Measurements from ENCODE around the gene LMF1. TPM values are rescaled to one million over a fixed set of nuclear protein-coding genes. Genes with fewer than 3 reads are reported as not detected.
"Not testable (repeated sequence)": the region's sequence is repeated elsewhere in the genome, so short reads cannot be mapped to it uniquely, and the experiment has no call there.

LMF1 gene
- polyA plus RNA-seq, 1 donor from 2014 or later: 16.2 TPM

GRCh38 chr16:888901-889570, 81.7 kb downstream of the LMF1 start:
- no peak overlapping the region for H2AFZ ChIP-seq (ENCODE audit: low read depth, low read length)
- H3K4me3 ChIP-seq (ENCODE audit: low read length): no peak overlapping the region
- H3K36me3 ChIP-seq (ENCODE audit: insufficient read depth, low read length): no peaks in the 10 kb centered on the region
- H3K27me3 ChIP-seq (ENCODE audit: insufficient read depth, low read depth, low read length): no peaks in the 10 kb centered on the region
- no peak overlapping the region for H3K9ac ChIP-seq (ENCODE audit: low read length)
- H3K9me2 ChIP-seq (ENCODE audit: insufficient read depth, low read length): no peaks in the 10 kb centered on the region
- no peak overlapping the region for H3K27ac ChIP-seq (ENCODE audit: low read length)
- H4K20me1 ChIP-seq (ENCODE audit: insufficient read depth): no peaks in the 10 kb centered on the region
- H3K9me3 ChIP-seq (ENCODE audit: low read length): no peaks in the 10 kb centered on the region
- H3F3A ChIP-seq (ENCODE audit: insufficient read depth, low read length, poor library complexity, severe bottlenecking): no peaks in the 10 kb centered on the region
- H3K4me2 ChIP-seq (ENCODE audit: low read length): no peak overlapping the region
- TF ChIP-seq CTCF (IDR thresholded peaks at IDR 0.05; ENCODE audit: poor library complexity, severe bottlenecking): no peak
- no peak for TF ChIP-seq SMC3 (conservative IDR thresholded peaks at IDR 0.05; ENCODE audit: poor library complexity)
- no peak for TF ChIP-seq TAF1 (IDR thresholded peaks at IDR 0.05; ENCODE audit: low read depth)
- no peak for TF ChIP-seq EP300 (conservative IDR thresholded peaks at IDR 0.05; ENCODE audit: poor library complexity, severe bottlenecking)
- TF ChIP-seq EZH2 (IDR thresholded peaks at IDR 0.05; ENCODE audit: borderline replicate concordance, insufficient read depth, low read length, poor library complexity, severe bottlenecking): no peak
- no peak for TF ChIP-seq MXI1 (conservative IDR thresholded peaks at IDR 0.05; ENCODE audit: poor library complexity, severe bottlenecking)
- TF ChIP-seq, protein P1, sequence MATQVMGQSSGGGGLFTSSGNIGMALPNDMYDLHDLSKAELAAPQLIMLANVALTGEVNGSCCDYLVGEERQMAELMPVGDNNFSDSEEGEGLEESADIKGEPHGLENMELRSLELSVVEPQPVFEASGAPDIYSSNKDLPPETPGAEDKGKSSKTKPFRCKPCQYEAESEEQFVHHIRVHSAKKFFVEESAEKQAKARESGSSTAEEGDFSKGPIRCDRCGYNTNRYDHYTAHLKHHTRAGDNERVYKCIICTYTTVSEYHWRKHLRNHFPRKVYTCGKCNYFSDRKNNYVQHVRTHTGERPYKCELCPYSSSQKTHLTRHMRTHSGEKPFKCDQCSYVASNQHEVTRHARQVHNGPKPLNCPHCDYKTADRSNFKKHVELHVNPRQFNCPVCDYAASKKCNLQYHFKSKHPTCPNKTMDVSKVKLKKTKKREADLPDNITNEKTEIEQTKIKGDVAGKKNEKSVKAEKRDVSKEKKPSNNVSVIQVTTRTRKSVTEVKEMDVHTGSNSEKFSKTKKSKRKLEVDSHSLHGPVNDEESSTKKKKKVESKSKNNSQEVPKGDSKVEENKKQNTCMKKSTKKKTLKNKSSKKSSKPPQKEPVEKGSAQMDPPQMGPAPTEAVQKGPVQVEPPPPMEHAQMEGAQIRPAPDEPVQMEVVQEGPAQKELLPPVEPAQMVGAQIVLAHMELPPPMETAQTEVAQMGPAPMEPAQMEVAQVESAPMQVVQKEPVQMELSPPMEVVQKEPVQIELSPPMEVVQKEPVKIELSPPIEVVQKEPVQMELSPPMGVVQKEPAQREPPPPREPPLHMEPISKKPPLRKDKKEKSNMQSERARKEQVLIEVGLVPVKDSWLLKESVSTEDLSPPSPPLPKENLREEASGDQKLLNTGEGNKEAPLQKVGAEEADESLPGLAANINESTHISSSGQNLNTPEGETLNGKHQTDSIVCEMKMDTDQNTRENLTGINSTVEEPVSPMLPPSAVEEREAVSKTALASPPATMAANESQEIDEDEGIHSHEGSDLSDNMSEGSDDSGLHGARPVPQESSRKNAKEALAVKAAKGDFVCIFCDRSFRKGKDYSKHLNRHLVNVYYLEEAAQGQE (IDR thresholded peaks at IDR 0.05; ENCODE audit: borderline replicate concordance): no peak
- no peak for TF ChIP-seq RAD21 (conservative IDR thresholded peaks at IDR 0.05)
- no peak for TF ChIP-seq POLR2AphosphoS5 (IDR thresholded peaks at IDR 0.05)
- no peaks in the 10 kb centered on the region for H3K79me2 ChIP-seq (replicated peaks; ENCODE audit: insufficient read depth, low read length)

DNA sequence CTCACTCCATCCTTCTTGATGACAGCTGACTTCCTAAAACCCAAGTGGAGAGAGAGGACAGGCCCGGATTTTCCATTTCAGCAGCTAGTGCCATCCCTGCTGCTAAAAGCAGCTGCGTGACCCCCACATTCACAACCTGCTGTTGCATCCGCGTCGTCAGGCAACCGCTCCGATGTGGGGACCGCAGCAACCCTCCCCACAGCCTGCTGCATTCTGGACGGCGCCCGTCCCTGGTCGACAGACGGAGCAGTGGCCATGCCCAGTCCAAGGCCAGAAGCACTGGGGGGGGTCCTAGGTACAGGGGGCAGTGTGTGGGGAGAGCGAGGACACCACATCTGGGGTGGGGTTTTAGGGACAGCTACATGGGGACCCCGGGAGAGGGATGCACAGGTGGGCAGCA, 82.3 kb downstream of the LMF1 start:
- not testable (repeated sequence) for H3K9me2 ChIP-seq (ENCODE audit: insufficient read depth, low read length); H3K36me3 ChIP-seq (ENCODE audit: insufficient read depth, low read length); H3K4me3 ChIP-seq (ENCODE audit: low read length); H3K9me3 ChIP-seq (ENCODE audit: low read length); H4K20me1 ChIP-seq (ENCODE audit: insufficient read depth); H3K9ac ChIP-seq (ENCODE audit: low read length); H3K27me3 ChIP-seq (ENCODE audit: insufficient read depth, low read depth, low read length); H2AFZ ChIP-seq (ENCODE audit: low read depth, low read length); H3K4me2 ChIP-seq (ENCODE audit: low read length); H3F3A ChIP-seq (ENCODE audit: insufficient read depth, low read length, poor library complexity, severe bottlenecking); H3K27ac ChIP-seq (ENCODE audit: low read length); H3K79me2 ChIP-seq (replicated peaks; ENCODE audit: insufficient read depth, low read length)

Data from neural cell (in vitro differentiated cells).